ENCODE measurements around the gene GPR12.

The GPR12 gene

DNA sequence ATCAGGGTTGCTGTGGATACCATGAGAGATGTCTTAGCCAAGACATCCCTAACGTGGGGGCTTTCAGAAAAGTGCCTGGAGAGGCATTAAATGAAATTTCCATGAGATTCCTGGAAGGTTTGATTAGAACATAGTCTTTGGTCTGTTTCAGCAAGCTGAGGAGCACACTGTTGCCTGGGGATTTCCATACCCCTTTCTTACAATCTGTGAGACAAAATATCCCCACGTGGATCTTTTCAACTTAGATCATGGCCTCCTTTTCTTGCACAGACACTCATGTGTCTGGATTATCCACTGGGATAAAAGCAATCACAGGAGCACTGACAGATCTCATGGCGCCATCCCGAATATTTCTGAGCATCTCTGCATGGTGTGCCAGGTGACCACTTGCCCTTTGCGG lies 41.7 kb downstream of the GPR12 start:
- H3K36me3 ChIP-seq (ENCODE audit: control insufficient read depth, insufficient read depth, low read length): no peaks in the 10 kb centered on the region
- H3K4me2 ChIP-seq (ENCODE audit: low read length): no peak overlapping the region
- no peaks in the 10 kb centered on the region for H3K4me1 ChIP-seq
- TF ChIP-seq, protein P1, sequence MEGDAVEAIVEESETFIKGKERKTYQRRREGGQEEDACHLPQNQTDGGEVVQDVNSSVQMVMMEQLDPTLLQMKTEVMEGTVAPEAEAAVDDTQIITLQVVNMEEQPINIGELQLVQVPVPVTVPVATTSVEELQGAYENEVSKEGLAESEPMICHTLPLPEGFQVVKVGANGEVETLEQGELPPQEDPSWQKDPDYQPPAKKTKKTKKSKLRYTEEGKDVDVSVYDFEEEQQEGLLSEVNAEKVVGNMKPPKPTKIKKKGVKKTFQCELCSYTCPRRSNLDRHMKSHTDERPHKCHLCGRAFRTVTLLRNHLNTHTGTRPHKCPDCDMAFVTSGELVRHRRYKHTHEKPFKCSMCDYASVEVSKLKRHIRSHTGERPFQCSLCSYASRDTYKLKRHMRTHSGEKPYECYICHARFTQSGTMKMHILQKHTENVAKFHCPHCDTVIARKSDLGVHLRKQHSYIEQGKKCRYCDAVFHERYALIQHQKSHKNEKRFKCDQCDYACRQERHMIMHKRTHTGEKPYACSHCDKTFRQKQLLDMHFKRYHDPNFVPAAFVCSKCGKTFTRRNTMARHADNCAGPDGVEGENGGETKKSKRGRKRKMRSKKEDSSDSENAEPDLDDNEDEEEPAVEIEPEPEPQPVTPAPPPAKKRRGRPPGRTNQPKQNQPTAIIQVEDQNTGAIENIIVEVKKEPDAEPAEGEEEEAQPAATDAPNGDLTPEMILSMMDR (IDR thresholded peaks at IDR 0.05): no peak
- no peak overlapping the region for H3K9ac ChIP-seq
- no peaks in the 10 kb centered on the region for H3K9me3 ChIP-seq (ENCODE audit: control insufficient read depth, low read length)
- H3K27me3 ChIP-seq (ENCODE audit: control insufficient read depth, insufficient read depth, low read length): no peaks in the 10 kb centered on the region
- H2AFZ ChIP-seq: no peak overlapping the region
- H3K79me2 ChIP-seq: no peaks in the 10 kb centered on the region
- no peak overlapping the region for H3K4me3 ChIP-seq (ENCODE audit: low read depth, low read length)
- H3K27ac ChIP-seq: no peak overlapping the region

DNA sequence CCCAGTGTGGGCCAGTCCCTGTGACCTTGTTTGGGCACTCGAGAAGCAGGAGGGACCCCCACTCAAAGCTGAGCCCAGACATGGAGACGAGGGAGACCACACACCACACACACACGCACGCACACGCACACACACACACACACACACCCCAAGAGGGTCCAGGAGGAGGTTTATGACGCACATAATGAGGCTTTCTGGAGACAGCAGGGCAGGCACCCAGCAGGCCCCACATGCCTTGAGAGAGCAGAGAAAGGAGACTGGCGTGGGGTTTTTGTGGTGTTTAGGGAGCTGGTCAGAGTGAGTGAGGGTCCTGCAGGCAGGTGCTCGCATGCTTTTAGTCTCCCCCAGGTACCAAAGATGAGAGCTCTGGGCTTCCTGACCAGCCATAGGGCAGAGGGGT lies 42.4 kb downstream of the GPR12 start:
- H3K27ac ChIP-seq: no peak overlapping the region
- H3K27me3 ChIP-seq (ENCODE audit: control insufficient read depth, insufficient read depth, low read length): no peaks in the 10 kb centered on the region
- H3K79me2 ChIP-seq: no peaks in the 10 kb centered on the region
- no peak overlapping the region for H3K4me2 ChIP-seq (ENCODE audit: low read length)
- H3K36me3 ChIP-seq (ENCODE audit: control insufficient read depth, insufficient read depth, low read length): no peaks in the 10 kb centered on the region
- TF ChIP-seq, protein P1 (IDR thresholded peaks at IDR 0.05): no peak
- no peak overlapping the region for H3K9ac ChIP-seq
- no peak overlapping the region for H2AFZ ChIP-seq
- H3K4me1 ChIP-seq: no peaks in the 10 kb centered on the region
- no peaks in the 10 kb centered on the region for H3K9me3 ChIP-seq (ENCODE audit: control insufficient read depth, low read length)
- no peak overlapping the region for H3K4me3 ChIP-seq (ENCODE audit: low read depth, low read length)

DNA sequence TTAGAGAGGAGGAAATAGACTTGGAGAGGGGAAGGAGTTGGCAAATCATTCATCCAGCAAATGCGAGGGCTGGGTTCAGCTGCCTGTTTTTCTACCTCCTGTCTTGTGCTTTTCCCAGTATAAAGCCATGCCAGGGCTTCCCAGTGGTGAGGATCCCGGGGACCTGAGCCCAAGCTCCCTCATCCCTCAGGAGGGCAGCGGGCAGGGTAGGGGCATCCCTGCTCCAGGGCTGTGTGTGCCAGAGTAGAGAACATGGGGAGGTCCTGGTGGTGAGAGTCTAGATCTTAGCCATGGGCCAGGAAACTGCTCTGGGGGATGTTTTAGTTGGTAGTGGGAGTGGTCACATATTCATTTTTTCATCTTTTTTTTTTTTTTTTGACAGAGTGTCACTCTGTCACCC lies 43.6 kb downstream of the GPR12 start:
- Histone ChIP-seq H3K9me3 (ENCODE audit: control insufficient read depth, low read length) (no peaks in the 10 kb centered on the region), H2AFZ (no peak overlapping the region), H3K4me3 (ENCODE audit: low read depth, low read length) (no peak overlapping the region), H3K79me2 (no peaks in the 10 kb centered on the region), H3K4me1 (no peaks in the 10 kb centered on the region), H3K36me3 (ENCODE audit: control insufficient read depth, insufficient read depth, low read length) (no peaks in the 10 kb centered on the region), H3K27me3 (ENCODE audit: control insufficient read depth, insufficient read depth, low read length) (no peaks in the 10 kb centered on the region), H3K9ac (no peak overlapping the region), H3K4me2 (ENCODE audit: low read length) (no peak overlapping the region), H3K27ac (no peak overlapping the region)
- TF ChIP-seq, protein P1 (IDR thresholded peaks at IDR 0.05): no peak

DNA sequence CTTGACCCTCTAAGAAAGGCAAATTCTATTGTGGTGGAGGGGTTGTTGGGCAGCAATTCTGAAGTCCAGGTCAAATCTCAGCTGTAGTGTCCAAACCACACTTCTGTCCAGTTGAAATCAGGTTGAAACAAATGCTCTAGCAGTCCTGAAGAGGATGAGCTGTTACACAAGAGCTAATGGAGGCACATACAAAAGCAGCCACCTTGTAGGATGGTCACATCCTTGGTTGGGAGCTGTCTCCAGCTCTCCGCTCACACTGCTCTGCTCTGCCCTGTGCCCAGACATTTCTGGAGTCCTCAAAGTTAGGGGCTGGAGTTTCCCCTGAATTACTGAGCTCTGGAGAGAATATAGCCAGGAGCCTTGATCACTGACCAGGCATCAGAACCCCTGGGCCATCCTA lies 47.2 kb downstream of the GPR12 start:
- no peak overlapping the region for H3K27ac ChIP-seq
- no peak overlapping the region for H2AFZ ChIP-seq
- TF ChIP-seq, protein P1 (IDR thresholded peaks at IDR 0.05): no peak
- no peaks in the 10 kb centered on the region for H3K36me3 ChIP-seq (ENCODE audit: control insufficient read depth, insufficient read depth, low read length)
- no peaks in the 10 kb centered on the region for H3K79me2 ChIP-seq
- H3K4me2 ChIP-seq (ENCODE audit: low read length): no peak overlapping the region
- H3K4me1 ChIP-seq: no peaks in the 10 kb centered on the region
- H3K27me3 ChIP-seq (ENCODE audit: control insufficient read depth, insufficient read depth, low read length): no peaks in the 10 kb centered on the region
- no peak overlapping the region for H3K4me3 ChIP-seq (ENCODE audit: low read depth, low read length)
- H3K9ac ChIP-seq: no peak overlapping the region
- H3K9me3 ChIP-seq (ENCODE audit: control insufficient read depth, low read length): no peaks in the 10 kb centered on the region

DNA sequence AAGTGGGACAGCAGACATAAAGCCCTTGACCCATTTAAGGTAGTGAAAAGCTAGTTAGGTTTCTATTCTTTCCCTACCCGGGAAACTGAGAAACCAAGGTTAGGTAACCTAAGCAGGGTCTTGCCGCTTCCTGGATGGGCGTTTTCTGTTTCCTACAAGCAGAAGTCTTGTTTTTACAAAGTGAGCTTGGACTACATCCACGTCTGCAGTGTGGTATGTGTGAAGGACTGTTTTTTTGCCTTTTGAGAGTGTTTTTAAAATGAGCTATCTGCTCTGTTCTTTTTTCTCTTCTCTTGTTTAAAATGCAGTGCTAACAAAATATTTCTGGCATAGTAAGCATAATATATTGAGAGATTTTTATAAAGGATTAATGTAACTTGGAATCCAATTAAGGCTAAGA lies 49.4 kb downstream of the GPR12 start:
- TF ChIP-seq, protein P1 (IDR thresholded peaks at IDR 0.05): no peak
- H3K4me3 ChIP-seq (ENCODE audit: low read depth, low read length): no peak overlapping the region
- H3K79me2 ChIP-seq: no peaks in the 10 kb centered on the region
- no peaks in the 10 kb centered on the region for H3K27me3 ChIP-seq (ENCODE audit: control insufficient read depth, insufficient read depth, low read length)
- H3K4me1 ChIP-seq: no peaks in the 10 kb centered on the region
- H3K9ac ChIP-seq: no peak overlapping the region
- H3K9me3 ChIP-seq (ENCODE audit: control insufficient read depth, low read length): no peaks in the 10 kb centered on the region
- no peaks in the 10 kb centered on the region for H3K36me3 ChIP-seq (ENCODE audit: control insufficient read depth, insufficient read depth, low read length)
- no peak overlapping the region for H2AFZ ChIP-seq
- no peak overlapping the region for H3K4me2 ChIP-seq (ENCODE audit: low read length)
- no peak overlapping the region for H3K27ac ChIP-seq
